Smooth muscle cell of the brain vasculature (primary cell): Measurements from ENCODE around the gene POLR2L.

Experiments
- DNase-seq: peaks from one replicate; pipeline ENCODE4 v3.0.0-alpha.2; 2012; ENCODE audit warnings: low read depth, low spot score

POLR2L gene

DNA sequence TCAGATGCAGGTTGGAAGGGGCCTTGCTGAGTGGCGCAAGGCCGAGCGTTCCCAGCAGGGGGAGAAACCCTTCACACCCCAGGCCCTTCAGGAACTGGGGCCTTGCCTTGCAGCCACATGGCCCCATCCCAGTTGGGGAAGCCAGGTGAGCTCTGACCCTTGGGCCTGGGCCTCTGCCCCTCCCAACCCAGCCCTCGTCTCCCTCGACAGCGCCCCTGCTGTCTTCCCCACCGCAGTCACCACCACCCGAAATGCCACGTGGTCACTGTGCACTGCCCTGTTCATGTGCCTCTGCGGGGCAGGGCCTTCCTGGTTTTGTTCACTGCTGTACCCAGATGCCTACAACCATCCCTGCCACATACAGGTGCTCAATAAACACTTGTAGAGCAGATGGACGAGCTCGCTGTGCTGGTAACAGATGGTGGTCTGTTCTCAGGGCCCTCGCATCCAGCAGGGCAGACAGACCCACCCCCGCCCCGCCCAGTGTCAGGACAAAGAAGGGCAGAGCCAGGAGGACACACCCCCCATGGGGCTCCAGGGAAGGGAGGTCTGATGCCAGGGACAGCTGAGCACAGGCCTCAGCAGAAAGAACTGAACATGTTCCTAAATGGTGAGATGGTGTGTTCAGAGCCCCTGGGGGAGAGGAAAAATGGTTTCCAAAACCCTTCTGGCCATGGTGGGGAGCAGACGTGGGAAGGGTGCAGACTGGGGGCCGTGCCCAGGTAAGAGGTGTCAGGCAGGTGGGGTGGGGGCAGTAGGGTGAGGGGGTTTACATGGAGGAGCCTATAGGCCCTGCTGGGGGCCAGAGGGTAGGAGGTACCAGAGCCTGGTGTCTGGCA lies 3.7 kb downstream of the POLR2L start:
- DNase-seq, result no peak

DNA sequence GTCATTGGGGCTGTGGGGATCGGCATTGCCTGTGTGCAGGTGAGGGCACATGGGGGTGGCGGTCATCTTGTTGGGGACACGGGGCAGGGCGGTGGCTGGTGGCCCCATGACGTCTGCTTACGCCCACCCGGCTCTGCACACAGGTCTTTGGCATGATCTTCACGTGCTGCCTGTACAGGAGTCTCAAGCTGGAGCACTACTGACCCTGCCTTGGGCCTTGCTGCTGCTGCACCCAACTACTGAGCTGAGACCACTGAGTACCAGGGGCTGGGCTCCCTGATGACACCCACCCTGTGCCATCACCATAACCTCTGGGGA lies 4.4 kb downstream of the POLR2L start:
- no peak for DNase-seq

DNA sequence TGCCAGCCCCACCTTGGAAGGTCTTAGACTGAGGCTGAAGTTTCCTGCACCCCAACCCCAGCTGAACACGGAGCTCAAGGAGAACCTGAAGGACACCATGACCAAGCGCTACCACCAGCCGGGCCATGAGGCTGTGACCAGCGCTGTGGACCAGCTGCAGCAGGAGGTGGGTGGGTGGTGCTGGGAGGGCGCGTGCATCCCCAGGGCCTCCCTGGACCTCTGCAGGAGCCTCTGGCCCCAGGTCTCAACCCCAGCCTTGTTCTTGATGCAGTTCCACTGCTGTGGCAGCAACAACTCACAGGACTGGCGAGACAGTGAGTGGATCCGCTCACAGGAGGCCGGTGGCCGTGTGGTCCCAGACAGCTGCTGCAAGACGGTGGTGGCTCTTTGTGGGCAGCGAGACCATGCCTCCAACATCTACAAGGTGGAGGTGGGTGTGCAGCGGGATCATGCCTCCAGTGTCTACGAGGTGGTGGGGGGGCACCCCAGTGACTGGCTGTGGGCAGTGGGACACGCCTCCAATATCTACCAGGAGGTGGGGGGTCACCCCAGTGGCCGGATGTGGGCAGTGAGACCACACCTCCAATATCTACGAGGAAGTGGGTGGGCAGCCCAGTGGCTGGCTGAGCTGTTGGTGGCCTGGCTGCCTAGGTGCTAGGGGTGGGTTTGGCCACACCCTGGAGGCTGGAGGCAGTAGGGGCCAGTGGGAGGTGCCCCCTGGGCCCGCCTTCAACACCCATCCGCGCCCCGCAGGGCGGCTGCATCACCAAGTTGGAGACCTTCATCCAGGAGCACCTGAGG lies 4.9 kb downstream of the POLR2L start:
- DNase-seq, result no peak

DNA sequence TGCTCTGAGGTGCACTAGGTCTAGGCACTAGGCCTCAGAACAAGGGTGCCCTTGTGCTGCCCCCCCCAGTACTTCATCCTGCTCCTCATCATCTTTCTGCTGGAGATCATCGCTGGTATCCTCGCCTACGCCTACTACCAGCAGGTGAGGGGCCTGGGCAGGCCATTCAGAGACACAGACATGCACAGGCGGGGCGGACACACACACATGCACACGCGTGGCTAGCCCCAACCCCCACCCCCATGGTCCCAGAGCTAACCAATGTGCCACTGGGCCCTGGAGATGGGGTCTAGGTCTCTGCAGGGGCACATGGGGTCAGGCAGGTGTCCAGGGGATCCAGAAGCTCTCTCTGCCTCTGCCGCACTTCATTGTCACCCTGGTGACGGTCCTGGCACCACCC lies 5.6 kb downstream of the POLR2L start:
- no peak for DNase-seq

DNA sequence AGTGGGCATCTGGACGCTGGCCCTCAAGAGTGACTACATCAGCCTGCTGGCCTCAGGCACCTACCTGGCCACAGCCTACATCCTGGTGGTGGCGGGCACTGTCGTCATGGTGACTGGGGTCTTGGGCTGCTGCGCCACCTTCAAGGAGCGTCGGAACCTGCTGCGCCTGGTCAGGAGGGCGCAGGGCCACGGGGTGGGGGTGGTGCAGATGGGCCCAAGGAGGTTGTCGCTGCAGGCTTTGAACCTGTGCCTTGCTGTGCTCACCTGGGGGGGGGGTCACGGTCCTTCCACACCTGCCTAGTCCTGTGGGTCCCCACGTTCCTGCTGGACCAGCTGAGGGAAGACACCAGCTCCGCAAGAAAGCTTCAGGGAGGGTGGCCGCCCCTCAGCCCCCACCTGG lies 6.1 kb downstream of the POLR2L start:
- no peak for DNase-seq

DNA sequence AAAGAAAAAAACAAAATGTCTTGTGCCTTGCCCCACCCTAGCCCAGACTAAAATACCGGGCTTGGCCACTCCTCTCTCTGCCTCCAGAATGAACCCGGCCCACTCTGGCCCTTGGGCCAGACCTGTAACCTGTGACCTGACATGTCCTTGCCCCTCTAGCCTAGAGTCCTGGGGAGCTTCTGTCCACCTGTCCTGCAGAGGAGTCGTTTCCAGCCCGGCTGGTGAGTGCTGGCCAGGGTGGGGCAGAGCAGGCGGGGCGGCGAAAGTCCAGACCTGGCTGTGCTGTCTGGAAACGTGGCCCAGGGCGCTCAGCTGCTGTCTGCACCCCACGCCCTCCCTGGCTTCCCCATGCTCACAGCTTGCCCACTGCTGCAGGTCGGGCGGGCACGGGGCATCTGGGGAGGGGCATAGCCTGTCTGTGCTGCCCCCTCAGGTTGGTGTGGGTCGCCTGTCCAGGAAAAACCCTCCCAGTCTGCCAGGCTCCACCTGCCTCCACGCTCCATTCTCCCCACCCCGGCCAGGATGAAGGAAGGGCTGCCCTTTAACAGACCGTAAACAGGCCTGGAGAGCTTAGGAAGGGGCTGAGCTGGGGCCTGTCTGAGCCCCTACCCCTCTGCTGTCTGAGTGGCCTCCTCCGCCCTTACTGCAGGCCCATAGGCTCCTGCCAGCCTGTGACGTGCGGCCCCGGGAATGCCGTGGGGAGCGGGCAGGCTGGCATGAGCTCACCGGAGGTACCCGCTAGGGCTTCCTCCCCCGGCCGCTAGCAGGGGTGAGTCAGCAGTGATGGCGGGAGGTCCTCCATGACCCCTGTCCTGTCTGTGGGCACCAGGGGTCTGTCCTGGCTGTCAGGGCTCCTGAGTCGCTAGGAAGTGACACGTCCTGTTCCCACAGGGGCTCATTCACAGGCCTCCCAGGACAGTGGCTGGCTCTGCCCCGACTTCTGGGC lies 7.7 kb downstream of the POLR2L start:
- DNase-seq, result no peak

DNA sequence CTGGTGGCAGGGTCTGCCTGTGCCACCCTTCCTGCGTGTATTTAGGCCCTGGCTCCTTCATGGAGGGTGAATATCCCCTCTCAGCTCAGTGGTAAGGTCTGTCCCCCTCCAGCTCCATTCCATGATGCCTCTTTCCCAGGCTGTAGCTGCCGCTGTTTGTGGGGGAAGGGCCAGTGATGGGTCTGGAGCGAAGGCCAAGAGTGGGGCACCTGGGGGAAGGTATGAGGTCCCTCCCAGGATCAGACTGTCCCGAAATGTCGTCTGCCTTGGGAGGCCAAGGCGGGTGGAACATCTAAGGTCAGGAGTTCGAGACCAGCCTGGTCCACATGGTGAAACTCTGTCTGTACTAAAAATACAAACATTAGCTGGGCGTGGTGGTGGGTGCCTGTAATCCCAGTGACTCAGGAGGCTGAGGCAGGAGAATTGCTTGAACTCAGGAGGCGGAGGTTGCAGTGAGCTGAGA lies 8.4 kb downstream of the POLR2L start:
- no peak for DNase-seq

DNA sequence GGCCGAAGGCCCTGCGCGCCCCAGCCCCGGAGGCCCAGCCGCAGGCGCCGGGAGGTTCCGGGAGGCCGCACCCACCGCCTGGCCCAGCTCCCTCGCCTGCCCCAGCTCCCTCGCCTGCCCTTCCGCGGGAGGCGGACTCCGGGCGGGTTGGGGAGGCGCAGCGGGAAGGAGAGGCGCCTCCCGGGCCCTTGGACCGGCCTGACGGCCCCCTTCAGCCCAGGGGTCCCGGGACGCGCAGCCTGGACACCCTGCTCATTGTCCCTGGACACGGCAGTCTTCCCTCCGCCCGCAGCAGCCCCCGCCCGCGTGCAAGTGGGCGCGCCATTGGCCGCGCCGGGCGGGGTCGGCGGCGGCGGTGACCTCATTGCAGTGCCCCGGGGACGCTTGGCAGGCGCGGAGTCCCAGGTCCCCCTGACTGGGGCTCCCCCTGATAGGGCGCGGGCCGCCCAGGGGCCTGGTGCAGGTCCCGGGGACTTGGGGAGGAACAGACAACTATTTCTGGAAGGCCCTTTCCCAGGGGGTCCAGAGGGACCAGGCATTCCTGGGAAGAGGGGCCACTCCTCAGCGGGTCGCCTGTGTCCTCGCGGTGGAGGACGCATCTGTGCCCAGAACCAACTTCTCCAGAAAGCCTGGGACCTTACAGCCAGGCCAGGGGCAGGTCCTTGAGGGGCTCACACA lies 9.1 kb downstream of the POLR2L start:
- DNase-seq, result no peak

DNA sequence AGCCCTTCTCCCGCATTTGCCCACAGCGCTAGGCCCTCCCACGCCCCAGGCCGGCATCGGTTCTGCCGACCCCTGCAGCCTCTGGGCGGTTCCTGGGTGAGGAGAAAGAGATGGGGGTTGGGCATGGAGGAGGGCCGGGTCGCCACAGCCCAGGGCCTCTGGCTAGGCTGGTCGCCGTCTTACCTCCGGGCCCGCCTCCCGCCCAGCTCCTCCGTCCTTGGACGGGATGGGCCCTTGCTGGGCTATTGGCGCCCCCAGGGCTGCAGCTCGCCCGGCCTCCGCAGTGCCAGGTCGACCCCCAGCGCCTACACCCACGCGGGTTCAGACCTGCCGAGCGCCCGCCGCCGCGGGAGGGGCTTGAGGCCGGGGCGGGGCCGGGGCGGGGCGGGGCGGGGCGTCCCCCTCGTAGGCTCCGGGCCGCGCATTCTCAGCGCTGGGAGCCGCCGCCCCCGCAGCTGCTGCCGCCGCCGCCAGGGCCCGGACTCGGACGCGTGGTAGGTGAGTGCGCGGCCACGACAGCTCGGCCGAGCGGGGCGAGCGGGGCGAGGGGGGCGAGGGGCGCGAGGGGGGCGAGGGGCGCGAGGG lies 9.7 kb downstream of the POLR2L start, which contains the start of gene CD151:
Gene CD151 (plus strand): TSS at position 424 of the 585 bp plus-strand sequence. CDS start 3,118 bp downstream, outside the sequence.
- no peak for DNase-seq

DNA sequence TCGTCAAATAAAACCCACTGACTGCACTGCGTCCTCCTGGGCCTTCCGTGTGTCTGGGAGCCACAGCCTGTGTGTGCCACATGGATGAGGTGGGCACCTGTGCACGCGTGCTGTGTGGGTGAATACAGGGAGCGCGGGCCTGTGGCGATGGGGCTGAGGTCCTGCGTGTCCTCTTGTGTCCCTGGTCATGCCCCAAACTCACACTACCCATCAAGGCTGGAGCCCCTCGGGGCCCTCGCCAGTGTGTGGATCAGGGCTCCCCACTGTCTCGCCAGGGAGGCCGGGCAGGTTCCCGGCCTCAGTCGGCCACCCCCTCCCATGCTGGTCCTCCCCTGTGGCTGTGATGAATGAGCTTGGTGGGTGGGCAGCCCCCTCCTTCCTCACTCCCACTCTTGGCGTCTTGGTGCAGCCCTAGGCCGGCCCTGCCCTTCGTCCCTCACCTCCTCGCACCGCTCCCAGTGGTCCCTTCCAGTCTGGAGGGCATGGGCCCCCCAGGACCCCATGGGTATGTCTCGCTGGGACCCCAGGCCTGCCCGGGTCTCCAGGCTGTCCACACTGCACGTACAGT lies 10.3 kb downstream of the POLR2L start:
- DNase-seq, result no peak

DNA sequence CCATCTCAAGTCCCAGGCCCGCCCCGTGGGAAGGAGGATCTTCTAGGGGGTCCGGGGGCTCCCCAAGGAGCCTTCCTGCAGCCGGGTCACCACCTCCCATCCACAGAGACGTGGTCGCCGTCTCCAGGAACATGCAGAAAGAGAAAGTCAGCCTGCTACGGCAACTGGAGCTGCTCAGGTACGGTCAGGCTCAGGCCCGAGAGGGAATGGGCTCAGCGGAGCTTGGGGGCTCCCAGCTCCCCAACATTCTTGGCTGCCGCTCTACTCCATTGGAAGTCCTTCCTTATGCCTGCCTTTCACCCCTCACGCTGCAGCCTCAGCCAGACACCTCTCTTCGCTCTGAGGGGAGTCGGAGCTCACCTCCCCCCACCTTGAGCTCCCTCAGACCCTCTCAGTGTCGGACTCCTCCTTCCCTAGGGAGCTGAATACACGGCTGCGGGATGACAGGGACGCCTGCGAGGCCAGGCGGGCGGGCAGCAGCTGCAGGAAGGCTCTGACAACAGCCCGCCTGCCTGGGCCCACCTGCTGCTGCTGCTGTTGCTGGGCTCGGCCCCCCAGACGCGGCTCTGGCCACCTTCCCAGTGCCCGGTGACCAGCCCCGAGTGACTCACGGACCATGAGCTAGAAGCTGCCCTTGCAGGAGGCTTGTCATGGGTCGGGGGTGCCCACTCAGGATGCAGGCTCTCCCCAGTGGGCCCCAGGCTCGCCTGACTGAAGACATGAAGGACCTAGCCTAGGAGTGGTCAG lies 11.0 kb downstream of the POLR2L start:
- DNase-seq, result no peak

DNA sequence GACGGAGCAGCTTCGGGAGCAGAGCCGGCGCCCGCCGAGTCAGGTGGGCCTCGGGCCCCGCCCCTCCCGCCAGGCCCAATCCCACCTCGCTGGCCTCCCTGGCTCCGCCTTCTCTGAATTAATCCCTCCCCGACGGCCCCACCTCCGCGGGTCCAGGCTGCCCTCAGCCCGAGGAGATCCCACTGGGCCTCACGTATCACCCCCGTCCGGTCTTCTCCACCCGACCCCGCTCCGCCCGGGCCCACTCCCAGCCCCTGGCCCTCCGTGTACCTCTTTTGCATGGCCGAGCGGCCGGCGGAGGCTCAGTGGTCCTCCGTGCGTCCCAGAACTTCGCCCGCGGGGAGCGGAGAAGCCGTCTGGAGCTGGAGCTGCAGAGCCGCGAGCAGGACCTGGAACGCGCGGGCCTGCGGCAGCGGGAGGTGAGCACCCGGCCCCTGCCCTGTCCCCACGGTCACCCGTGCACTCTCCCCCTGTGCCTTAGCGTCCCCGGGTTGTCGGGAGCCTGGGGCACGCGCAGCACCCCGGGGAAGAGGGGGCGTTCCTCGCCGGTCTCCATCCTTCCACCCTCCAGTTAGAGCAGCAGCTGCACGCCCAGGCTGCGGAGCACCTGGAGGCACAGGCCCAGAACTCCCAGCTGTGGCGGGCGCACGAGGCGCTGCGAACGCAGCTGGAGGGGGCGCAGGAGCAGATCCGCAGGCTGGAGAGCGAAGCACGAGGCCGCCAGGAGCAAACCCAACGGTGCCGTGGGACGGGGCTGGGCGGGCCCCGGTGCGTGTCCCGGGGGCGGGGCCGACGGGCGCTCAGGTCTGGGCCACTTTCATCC lies 11.8 kb downstream of the POLR2L start:
- DNase-seq, result no peak

DNA sequence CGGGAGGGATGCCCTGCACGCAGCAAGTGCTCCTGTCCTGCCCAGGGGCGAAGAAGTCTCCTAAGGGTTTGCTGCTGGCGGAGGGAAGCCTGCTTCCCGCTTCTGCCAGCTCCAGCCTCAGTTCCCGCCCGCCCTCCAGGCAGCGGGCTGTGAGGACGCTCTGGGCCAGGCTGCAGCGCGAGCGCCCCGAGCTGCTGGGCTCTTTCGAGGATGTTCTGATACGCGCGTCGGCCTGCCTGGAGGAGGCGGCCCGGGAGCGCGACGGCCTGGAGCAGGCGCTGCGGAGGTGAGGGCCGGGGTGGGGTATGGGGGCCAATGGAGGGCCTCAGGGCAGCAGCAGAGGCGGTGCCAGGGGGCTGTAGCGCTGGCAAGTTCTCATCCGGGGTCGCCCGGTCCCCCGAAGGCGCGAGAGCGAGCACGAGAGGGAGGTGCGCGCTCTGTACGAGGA lies 12.5 kb downstream of the POLR2L start:
- no peak for DNase-seq

DNA sequence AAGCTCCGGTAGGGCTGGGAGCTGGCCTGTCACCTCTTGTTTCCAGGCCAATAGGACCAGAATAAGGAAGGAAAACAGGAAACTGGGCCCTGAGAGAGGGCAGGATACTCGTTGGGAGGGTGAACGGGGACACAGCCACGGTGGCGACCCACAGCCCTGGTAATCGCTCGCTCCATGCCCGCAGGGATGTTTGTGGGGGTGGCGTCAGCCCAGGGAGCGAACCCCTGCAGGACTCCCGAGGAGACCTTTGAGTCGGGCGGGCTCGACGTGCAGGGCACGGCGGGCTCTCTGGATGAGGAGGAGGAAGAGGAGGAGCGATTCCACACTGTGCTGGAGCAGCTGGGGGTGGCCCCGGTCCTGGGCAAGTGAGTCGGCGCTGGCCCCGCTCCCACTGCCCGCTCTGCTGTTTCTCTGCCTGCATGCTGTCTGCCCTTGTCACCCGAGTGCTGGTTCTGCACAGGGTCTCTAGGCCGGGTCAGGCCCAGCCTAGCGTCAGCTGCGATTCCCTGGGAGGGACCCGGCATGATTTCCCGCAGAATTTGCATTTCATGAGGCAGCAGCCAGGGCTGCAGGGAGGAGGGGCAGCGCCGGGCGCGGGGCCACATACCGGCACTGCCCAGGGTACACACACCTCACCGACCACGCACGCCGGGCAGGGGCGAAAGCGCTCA lies 13.0 kb downstream of the POLR2L start:
- no peak for DNase-seq

DNA sequence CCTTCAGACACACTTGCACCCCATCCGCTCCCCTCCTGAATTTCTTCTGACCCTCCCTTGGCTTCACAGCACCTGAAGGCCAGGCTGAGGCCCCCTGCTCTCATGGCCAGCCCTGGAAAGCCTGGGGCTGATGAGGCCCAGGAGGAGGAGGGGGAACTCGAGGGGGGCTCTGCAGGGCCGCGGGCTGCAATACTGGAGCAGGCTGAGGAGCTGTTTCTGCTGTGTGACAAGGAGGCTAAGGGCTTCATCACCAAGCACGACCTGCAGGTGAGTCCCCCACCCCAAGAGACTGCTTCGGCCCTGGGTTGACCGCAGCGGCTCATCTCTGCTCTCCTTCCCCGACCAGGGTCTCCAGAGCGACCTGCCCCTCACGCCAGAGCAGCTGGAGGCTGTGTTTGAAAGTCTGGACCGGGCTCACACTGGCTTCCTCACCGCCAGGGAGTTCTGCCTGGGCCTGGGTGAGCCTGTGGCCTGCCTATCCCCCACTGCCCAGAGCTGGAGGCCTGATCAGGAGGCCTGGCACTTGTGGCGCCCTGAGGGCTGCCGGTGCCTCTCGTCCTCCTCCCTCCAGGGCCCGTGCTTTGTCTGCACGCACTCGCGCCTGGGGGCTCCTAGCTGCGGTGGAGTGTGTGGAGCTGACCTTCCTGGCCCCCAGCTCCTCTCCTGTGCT lies 13.7 kb downstream of the POLR2L start:
- no peak for DNase-seq

DNA sequence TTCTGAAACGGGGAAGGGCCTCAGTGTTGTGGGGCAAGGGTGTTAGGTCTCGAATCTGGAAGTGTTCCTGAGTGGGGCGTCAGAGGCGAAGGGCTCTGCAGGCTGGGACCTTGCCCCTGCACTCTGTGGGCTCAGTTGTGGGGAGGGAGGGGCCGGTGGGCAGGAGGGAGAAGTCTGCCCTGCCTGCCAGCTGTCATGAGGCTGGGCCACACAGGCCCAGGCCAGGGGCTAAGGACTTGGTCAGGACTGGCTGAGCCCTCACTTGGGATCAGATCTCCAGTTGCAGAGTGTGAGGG lies 14.5 kb downstream of the POLR2L start, which contains the start of gene CRACR2B:
Gene CRACR2B (plus strand): TSS at position 23 of the 296 bp plus-strand sequence. CDS start 689 bp downstream, outside the sequence.
- no peak for DNase-seq

DNA sequence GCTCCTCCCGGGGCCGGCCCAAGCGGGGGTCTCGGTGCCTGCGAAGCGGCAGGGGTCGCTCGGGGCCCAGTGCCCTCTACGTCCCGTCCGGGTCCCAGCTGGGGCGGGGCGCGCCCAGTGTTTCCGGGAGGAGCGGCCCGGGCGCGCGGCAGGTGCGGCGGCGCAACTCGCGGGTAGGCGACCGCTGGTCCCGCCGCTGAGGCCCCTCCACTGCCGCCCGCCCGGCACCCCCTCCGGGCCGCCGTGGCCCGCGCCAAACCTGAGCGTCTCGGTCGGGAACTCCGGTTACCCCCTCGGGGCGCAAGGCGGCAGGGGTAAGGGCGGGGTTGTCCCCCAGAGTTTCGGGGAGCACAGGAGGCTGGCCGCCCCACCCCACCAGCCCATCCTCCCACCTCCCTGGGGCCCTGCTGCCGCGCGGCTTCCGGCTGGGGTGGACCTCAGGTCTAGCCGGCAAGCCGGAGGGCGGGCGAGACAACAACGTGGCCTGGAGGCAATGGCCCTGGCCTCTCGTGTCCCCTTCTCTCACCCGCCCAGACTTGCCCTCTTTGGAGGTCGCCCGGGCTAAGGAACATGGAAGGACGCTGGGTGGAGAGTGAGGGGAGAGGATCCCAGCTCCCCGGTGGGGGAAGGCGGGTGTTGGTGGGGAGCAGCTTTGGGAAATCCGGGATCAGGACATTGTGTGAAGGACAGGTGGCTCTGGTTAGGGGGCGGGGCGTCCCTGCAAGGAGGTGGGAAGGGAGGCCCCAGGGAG lies 15.0 kb downstream of the POLR2L start:
- DNase-seq, result no peak
